Kidney epithelial cell (primary cell): ENCODE measurements around the gene RNF150. TPM values are rescaled to one million over a fixed set of nuclear protein-coding genes. Genes with fewer than 3 reads are reported as not detected.

ENCODE experiments used
- DNase-seq: peaks from one replicate; pipeline ENCODE4 v3.0.0-alpha.2; 2010; ENCODE audit warnings: low read depth
- H3K27me3 ChIP-seq: 2 replicates; pipeline ENCODE4 v1.6.0; 2011; ENCODE audit warnings: low read length; ENCODE audit not compliant: control insufficient read depth, insufficient read depth
- H3K36me3 ChIP-seq: 2 replicates; pipeline ENCODE4 v1.5.1; 2011; ENCODE audit warnings: low read length; ENCODE audit not compliant: control insufficient read depth, insufficient read depth
- H3K4me3 ChIP-seq: 2 replicates; pipeline ENCODE4 v1.5.1; 2011; ENCODE audit warnings: low read depth, mild to moderate bottlenecking, control low read depth, low read length
- CTCF ChIP-seq: IDR thresholded peaks from 2 replicates; pipeline ENCODE4 v1.5.1; 2011; ENCODE audit warnings: mild to moderate bottlenecking, moderate library complexity, low read length, control low read depth, inconsistent platforms; ENCODE audit not compliant: insufficient read depth, poor library complexity, severe bottlenecking
- total RNA-seq: library from RNA; depleted of rRNA; stranded (reverse); fragments of >200 nt; gene quantifications from 2 replicates; pipeline ENCODE4 v1.2.3, GENCODE V29; 2015

RNF150 gene
- total RNA-seq, 1 donor from 2014 or later = 5.4 TPM

DNA sequence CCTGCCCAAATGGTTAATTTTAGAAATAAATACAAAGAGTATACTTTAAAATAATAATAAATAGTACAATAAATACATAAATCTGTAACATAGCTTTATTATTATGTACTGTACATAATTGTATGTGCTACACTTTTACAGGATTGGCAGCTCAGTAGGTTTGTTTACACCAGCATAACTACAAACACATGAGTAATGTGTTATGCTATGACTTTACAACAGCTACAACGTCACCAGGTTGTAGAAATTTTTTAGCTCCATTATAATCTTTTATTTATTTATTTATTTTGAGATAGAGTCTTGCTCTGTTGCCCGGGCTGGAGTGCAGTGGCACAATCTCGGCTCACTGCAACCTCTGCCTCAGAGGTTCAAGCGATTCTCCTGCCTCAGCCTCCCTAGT is 31.8 kb downstream of the RNF150 start:
- Histone ChIP-seq H3K27me3 (no peaks in the 10 kb centered on the region), H3K4me3 (no peak overlapping the region), H3K36me3 (no peaks in the 10 kb centered on the region)
- no peak for TF ChIP-seq CTCF
- no peak for DNase-seq

- no peak for TF ChIP-seq CTCF
- no peaks in the 10 kb centered on the region for H3K36me3 ChIP-seq
- no peak overlapping the region for H3K4me3 ChIP-seq
- no peaks in the 10 kb centered on the region for H3K27me3 ChIP-seq
- no peak for DNase-seq
Measured at GRCh38 chr4:141099326-141099725, 33.9 kb downstream of the RNF150 start.

DNA sequence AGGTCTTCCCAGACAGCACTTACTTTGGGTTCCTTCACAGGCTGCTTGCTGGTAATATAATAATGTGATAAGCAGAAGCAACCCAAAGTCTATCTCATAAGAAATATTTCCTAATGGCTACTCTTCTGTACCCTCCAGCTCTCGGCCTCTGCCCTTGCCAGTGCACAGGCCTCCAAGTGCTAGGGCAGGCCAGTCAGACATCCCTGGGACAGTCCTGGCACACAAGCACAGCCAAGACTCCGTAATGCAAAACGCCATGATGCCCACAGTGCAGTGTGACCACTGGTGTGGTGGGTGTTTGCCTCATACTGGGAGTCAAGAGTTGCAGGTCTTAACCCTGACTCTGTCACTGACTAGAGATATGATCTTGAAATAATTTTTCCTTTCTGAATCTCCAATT is 35.1 kb downstream of the RNF150 start:
- DNase-seq = no peak
- H3K27me3 ChIP-seq = no peaks in the 10 kb centered on the region
- H3K4me3 ChIP-seq = no peak overlapping the region
- H3K36me3 ChIP-seq = no peaks in the 10 kb centered on the region
- TF ChIP-seq CTCF = no peak

GRCh38 chr4:141090473-141090872 is 42.8 kb downstream of the RNF150 start:
- no peaks in the 10 kb centered on the region for H3K27me3 ChIP-seq
- H3K36me3 ChIP-seq = no peaks in the 10 kb centered on the region
- H3K4me3 ChIP-seq = no peak overlapping the region
- TF ChIP-seq CTCF = no peak
- DNase-seq = no peak

DNA sequence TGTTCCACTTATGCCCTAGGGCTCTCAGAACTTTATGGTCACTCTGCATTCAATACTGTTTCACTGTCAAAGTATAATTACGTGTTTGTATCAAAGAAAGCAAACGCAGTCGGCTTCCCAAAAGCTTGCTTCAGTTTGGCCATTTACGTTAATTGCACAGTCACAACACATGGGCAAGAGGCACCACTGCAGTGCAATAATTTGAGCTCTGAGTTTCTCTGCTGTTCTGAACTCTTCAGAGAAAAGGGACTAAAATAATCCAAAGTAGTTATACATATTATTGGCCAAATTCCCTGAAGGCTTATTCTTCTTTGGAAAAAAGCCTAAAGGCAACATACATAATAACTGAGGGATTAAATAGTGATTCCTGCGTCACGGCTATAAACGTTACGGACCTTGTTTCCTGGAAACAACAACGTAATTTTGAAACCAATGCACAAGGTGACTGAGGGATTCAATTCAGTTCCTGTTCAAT is 51.3 kb downstream of the RNF150 start:
- Histone ChIP-seq H3K4me3 (no peak overlapping the region), H3K27me3 (no peaks in the 10 kb centered on the region), H3K36me3 (no peaks in the 10 kb centered on the region)
- TF ChIP-seq CTCF = no peak
- no peak for DNase-seq

DNA sequence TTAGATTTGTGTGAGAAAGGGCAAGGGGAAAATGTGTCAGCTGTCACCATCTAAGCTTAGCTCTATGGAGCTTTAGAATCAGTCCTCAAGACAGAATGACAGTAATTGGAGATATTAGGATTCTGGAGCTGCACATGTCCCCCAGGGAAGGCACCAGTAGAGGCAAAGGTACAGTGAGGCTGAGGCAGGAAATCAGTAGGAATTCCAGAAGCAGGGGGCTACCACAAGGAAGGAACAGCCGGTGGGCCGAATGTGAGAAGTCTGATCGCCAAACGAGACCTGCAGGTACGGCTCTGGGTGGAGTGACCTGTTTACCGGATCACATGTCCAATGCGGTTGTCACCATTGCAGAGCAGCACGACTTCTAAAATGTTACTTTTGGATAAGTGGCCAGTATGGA is 52.6 kb downstream of the RNF150 start:
- no peaks in the 10 kb centered on the region for H3K36me3 ChIP-seq
- DNase-seq = no peak
- no peaks in the 10 kb centered on the region for H3K27me3 ChIP-seq
- TF ChIP-seq CTCF = no peak
- no peak overlapping the region for H3K4me3 ChIP-seq
